RCC 7860 (cell line): ENCODE results near the gene CDK13.

Experiments
- DNase-seq: peaks from one replicate; pipeline ENCODE4 v3.0.0-alpha.2; 2015; ENCODE audit warnings: low spot score
- FAIRE-seq: peaks from 2 replicates; lab custom pipeline; 2012; peaks lifted over from hg19 to GRCh38; lab: Jason Lieb, UNC

CDK13 gene

GRCh38 chr7:39948956-39949928, 814 bp upstream of the CDK13 start:
- FAIRE-seq (peak; percentile 95), DNase-seq (peak; percentile 99)

DNA sequence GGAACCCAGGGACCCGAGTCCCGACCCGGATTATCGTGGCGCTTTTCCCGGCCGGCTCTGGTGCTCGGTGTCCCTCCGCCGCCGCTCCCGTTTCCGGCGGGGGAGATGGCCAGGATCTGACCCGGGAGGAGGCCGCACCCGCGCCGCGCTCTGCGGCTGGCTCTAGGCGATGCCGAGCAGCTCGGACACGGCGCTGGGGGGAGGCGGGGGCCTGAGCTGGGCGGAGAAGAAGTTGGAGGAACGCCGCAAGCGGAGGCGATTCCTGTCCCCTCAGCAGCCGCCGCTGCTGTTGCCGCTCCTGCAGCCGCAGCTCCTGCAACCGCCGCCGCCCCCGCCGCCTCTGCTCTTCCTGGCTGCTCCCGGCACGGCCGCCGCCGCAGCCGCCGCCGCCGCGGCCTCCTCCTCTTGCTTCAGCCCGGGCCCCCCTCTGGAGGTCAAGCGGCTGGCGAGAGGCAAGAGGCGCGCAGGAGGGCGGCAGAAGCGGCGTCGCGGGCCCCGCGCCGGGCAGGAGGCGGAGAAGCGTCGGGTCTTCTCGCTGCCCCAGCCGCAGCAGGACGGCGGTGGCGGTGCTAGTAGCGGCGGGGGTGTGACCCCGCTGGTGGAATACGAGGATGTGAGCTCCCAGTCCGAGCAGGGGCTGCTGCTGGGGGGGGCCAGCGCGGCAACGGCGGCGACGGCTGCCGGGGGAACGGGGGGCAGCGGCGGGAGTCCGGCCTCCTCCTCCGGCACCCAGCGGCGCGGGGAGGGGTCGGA, 593 bp downstream of the CDK13 start:
- no peak for FAIRE-seq
- no peak for DNase-seq

DNA sequence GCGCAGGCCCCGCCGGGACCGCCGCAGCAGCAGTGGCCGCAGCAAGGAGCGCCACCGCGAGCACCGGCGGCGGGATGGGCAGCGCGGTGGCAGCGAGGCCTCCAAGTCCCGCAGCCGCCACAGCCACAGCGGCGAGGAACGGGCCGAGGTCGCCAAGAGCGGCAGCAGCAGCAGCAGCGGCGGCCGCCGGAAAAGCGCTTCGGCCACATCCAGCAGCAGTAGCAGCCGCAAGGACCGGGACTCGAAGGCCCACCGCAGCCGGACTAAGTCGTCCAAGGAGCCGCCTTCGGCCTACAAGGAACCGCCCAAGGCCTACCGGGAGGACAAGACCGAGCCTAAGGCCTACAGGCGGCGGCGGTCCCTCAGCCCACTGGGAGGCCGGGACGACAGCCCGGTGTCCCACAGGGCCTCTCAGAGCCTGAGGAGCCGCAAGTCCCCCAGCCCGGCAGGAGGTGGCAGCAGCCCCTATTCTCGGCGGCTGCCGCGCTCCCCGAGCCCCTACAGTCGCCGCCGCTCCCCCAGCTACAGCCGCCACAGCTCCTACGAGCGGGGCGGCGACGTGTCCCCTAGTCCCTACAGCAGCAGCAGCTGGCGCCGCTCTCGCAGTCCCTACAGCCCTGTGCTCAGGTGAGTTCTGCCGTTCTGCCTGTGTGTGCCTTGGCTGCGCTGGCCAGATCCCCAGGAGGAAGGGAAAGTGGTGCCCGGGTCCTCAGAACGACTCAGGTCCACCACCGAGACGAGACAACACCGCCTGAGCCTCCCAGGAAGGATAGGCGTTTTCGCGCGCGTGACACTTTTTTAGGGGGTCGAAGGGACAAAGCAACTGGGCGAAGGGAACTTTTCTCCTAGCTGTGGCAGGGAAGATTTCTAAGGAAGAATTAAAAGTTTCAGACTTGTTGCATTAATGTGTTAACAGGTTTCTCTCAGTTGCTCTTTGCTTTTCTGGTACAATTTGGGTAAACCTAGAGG, 1.5 kb downstream of the CDK13 start:
- DNase-seq (peak; percentile 26), FAIRE-seq (no peak)

DNA sequence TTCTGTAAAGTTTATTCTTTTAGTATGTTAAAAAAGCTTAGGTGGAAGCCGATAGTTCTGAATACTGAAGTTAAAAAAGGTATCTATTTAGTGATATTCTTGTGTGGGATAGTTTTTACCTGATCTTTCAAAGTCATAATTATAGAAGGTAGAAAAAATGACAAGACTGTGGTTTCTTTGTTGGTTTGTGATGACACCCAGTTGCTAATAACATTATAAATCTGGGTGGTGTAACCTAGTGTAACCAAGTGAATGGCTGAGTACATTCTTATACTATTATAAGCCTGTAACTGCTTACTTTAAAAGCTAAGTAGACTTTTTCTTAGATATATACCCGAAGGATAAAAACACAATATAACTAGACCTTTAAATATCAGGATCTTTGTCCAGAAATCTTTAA, 2.3 kb downstream of the CDK13 start:
- FAIRE-seq, result peak; percentile 29

GRCh38 chr7:39952803-39953202, 2.7 kb downstream of the CDK13 start:
- no peak for DNase-seq
- no peak for FAIRE-seq

More for the DNA sequence above, 2.3 kb downstream of the CDK13 start:
- DNase-seq, result peak; percentile 49

DNA sequence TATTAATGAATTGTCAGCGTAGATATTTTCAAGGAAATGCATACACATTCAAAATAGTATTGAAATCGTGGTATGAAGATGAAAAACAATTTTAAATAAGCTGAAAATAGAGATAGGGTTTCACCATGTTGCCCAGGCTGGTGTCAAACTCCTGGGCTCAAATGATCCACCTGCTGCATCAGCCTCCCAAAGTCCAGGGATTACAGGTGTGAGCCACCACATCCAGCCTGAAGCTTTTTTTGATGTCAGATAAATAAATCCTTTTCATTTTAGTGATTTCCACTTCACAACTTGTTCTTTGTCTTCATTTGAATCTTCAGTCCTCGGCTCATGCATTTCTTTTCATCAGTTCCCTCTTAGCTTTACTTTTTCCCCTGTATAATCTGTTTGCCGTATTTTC, 4.6 kb downstream of the CDK13 start:
- FAIRE-seq (no peak), DNase-seq (no peak)

GRCh38 chr7:39958038-39958437, 8.0 kb downstream of the CDK13 start:
- DNase-seq, result no peak
- FAIRE-seq, result no peak

DNA sequence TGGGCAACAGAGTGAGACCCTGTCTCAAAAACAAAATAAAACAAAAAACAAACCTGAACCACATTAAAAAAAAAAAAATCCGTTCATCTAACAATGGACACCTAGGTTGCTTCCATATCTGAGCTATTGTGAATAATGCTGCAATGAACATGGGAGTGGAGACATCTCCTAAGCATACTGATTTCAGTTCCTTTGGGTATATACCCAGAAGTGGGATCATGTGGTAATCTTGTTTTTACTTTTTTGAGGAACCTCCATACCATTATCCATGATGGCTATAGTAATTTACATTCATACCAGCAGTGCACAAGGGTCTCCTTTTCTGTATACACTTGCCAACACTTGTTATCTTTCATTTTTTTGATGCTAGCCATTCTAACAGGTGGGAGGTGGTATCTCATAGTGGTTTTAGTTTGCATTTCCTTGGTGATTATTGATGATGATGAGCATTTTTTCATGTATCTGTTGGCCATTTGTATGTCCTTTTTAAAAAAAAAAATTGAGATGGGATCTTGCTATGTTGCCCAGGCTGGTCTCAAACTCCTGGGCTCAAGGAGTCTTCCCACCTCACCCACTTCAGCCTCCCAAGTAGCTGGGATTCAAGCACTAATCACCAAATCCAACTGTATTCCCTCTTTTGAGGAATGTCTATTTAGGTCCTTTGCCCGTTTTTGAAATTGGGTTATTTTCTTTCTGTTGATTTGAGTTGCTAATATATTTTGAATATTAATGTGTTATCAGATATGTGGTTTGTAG, 17.5 kb downstream of the CDK13 start:
- no peak for FAIRE-seq
- no peak for DNase-seq

DNA sequence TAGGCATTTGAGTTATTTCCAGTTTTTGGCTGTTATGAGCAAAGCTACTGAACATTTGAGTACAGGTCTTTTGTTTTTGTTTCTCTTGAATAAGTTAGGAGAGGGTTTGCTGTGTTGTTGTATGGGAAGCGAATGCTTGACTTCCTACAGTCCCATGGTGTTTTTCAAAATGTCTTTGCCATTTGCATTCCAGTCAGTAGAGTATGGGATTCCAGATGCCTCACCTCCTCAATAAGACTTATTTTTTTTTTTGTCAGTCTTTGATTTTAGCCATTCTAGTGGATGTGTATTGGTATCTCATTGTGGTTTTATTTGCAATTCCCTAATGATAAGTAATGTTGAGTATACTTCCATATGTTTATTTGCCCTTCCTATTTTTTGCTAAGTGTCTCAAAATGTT, 19.4 kb downstream of the CDK13 start:
- DNase-seq (no peak), FAIRE-seq (no peak)

GRCh38 chr7:39971924-39972323, 21.9 kb downstream of the CDK13 start:
- DNase-seq, result no peak
- no peak for FAIRE-seq

- FAIRE-seq, result no peak
- no peak for DNase-seq
These were observed 23.7 kb downstream of the CDK13 start for GRCh38 chr7:39973801-39974200.

DNA sequence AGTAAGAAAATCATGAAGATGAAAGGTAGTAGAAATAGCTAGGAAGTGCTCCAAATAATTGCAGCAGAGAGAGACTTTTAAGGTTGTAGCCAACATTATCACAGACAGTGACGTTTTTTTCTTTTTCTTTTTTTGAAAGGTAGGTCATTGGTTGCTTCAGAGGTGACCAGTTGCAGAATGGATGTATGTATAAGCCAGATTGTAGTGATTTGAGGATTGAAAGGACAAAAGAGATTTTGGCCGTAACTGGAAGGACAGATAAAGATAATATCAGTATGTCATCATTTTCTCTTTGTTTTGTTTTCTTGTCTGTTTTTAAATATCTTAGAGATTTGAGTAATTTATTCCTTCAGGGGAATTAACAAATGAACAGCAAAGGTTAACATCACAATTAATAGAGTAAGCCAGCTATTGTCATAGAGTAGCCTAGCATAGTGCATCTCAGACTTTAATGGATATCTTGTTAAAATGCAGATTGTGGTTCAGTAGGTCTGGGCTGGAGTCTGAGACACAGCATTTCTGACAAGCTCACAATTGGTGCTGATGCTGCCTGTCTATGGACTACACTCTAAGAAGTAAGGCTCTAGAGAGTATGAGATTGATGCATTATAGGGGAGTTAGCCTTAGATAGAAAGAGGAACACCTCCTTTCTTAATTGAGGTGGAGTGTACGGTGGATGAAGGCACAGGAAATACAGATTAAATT, 28.3 kb downstream of the CDK13 start:
- FAIRE-seq (no peak), DNase-seq (no peak)

DNA sequence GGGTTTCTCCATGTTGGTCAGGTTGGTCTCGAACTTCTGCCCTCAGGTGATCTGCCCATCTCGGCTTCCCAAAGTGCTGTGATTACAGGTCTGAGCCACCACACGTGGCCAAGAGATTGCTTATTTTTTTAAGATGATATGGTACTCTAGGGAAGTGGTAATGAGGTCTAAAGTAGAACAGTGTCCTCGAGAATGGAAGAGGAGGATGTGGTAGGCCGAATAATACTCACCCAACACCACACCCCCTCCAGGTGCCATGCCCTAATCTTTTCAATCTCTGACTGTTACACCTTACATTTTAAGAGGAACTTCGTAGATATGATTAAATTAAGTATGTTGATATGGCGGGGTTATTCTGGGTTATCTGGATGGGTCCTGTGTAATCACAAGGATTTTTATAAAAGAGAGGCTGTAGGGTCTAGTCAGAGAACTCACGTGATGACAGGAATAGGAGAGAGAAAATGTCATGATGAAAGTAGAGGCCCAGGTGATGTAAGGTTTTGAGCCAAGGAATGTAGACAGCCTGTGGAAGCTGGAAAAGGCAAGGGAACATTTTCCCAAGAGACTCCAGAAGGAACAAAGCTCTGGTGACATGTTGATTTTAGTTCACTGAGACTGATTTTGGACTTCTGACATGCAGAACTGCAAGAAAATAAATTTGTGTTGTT, 29.5 kb downstream of the CDK13 start:
- DNase-seq, result no peak
- no peak for FAIRE-seq

- DNase-seq, result no peak
These were observed 35.4 kb downstream of the CDK13 start for GRCh38 chr7:39985398-39985918.

DNA sequence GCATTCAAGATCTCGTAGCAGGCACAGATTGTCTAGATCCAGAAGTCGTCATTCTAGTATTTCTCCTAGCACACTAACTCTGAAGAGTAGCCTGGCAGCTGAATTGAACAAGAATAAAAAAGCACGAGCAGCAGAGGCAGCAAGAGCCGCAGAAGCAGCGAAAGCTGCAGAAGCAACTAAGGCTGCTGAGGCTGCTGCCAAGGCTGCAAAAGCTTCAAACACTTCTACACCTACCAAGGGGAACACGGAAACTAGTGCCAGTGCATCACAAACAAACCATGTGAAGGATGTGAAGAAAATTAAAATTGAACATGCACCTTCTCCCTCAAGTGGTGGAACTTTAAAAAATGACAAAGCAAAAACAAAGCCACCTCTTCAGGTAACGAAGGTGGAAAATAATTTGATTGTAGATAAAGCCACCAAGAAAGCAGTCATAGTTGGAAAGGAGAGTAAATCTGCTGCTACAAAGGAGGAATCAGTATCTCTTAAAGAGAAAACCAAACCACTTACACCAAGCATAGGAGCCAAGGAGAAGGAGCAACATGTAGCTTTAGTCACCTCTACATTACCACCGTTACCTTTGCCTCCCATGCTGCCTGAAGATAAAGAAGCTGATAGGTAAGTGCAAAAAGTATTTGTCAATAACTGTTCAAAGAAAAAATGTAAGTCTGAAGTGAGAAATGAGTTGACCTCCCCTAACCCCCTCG, 37.7 kb downstream of the CDK13 start:
- FAIRE-seq, result no peak
- DNase-seq, result no peak

More at GRCh38 chr7:39985398-39985918, 35.4 kb downstream of the CDK13 start:
- FAIRE-seq, result no peak

DNA sequence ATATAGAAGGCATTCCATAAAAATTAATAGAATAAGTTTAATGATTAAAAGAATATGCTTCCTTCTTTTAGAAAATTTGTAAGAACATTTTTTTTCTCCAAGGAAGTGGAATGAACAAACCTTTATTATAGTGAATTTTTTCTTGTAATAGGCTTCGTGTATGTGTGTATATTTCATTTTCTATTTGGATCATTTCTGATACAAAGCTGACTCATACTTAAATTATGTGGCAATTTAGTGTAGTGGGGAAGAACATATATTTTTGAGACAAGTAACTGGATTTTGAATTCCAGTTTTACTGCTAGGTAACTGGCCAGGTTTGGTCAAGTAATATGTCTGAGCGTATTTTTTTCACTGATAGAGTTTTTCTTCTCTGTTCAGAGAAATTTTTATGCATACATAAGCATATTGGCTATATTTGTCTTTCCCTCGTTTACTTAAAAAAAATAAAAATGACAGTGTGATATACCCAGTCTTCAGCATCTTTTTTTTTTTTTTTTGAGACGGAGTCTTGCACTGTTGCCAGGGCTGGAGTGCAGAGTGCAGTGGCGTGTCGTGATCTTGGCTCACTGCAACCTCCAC, 50.8 kb downstream of the CDK13 start:
- DNase-seq (no peak), FAIRE-seq (peak; percentile 75)

GRCh38 chr7:40001649-40002048, 51.6 kb downstream of the CDK13 start:
- FAIRE-seq (peak; percentile 54), DNase-seq (no peak)

GRCh38 chr7:40003597-40003996, 53.5 kb downstream of the CDK13 start:
- DNase-seq (no peak), FAIRE-seq (no peak)
